Fibroblast of lung (primary cell): Measurements from ENCODE around the gene ALS2.

ENCODE experiments used
- EZH2 ChIP-seq: IDR thresholded peaks from 2 replicates; pipeline ENCODE4 v1.5.1; 2012; ENCODE audit warnings: low read length, control low read depth, mild to moderate bottlenecking; ENCODE audit errors: missing control alignments
- TF ChIP-seq, protein P1 (sequence below), 2 donors: IDR thresholded peaks in 1 of 2; conservative IDR thresholded peaks in 1 of 2; 1 replicate in 1 of 2; 2 replicates in 1 of 2; pipeline ENCODE4 v1.5.1; 2011 to 2012; ENCODE audit warnings: low read length in 2 of 2, control low read depth in 1 of 2, inconsistent platforms in 1 of 2, low read depth in 1 of 2, mild to moderate bottlenecking in 1 of 2

DNA sequence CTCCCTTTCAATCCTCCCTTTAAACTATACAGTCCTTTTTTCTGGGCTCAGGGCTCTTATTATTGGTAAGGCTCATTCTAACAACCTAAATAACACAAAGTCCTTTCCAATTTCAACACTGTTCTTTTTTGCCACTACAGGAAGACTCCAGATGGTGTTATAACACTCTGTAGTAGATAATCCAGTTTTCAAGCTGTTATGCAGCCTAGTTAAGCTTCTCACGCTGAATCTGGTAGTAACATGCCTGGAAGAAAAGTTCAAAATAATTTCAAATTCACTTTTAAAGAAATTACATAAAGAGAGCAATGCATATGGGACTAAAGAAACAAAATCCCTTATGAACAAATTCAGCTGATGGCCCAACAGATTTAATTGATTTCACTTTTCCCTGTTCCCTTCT, 79.1 kb downstream of the ALS2 start:
- TF ChIP-seq, protein P1, sequence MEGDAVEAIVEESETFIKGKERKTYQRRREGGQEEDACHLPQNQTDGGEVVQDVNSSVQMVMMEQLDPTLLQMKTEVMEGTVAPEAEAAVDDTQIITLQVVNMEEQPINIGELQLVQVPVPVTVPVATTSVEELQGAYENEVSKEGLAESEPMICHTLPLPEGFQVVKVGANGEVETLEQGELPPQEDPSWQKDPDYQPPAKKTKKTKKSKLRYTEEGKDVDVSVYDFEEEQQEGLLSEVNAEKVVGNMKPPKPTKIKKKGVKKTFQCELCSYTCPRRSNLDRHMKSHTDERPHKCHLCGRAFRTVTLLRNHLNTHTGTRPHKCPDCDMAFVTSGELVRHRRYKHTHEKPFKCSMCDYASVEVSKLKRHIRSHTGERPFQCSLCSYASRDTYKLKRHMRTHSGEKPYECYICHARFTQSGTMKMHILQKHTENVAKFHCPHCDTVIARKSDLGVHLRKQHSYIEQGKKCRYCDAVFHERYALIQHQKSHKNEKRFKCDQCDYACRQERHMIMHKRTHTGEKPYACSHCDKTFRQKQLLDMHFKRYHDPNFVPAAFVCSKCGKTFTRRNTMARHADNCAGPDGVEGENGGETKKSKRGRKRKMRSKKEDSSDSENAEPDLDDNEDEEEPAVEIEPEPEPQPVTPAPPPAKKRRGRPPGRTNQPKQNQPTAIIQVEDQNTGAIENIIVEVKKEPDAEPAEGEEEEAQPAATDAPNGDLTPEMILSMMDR (conservative IDR thresholded peaks at IDR 0.05 in 1 of 2, IDR thresholded peaks at IDR 0.05 in 1 of 2; ENCODE audit: low read depth in 1 of 2, low read length in 2 of 2) = no peak
- TF ChIP-seq EZH2 = no peak
